Nephron (organoid): ENCODE measurements around the gene HMGB1.
"Not testable (repeated sequence)": the region's sequence is repeated elsewhere in the genome, so short reads cannot be mapped to it uniquely, and the experiment has no call there.

Experiments
- H3K27ac Mint-ChIP-seq, 3 experiments: 2 replicates each; pipeline ENCODE4 v1.8.0; 2020; ENCODE audit warnings: mixed read lengths in 3 of 3, mild to moderate bottlenecking in 2 of 3, moderate library complexity in 1 of 3
- H3K27me3 Mint-ChIP-seq: 2 replicates; pipeline ENCODE4 v1.8.0; 2021; ENCODE audit warnings: low read depth, mild to moderate bottlenecking, moderate library complexity, mixed read lengths
- H3K36me3 Mint-ChIP-seq: 2 replicates; pipeline ENCODE4 v1.8.0; 2020; ENCODE audit warnings: low read depth, mixed read lengths
- H3K4me1 Mint-ChIP-seq: 2 replicates; pipeline ENCODE4 v1.8.0; 2020; ENCODE audit warnings: mixed read lengths
- H3K4me3 Mint-ChIP-seq, 3 experiments: 2 replicates each; pipeline ENCODE4 v1.8.0; 2020; ENCODE audit warnings: mild to moderate bottlenecking in 3 of 3, mixed read lengths in 3 of 3, moderate library complexity in 2 of 3
- H3K9me3 Mint-ChIP-seq: 2 replicates; pipeline ENCODE4 v1.8.0; 2020; ENCODE audit warnings: mixed read lengths
- CTCF ChIP-seq, 3 experiments: fragments of 200-600 bp; sonication (generic); IDR thresholded peaks; one replicate each; pipeline ENCODE4 v1.5.0; 2021; ENCODE audit warnings: antibody characterized with exemption in 3 of 3; ENCODE audit not compliant: unreplicated experiment in 3 of 3

Gene HMGB1

GRCh38 chr13:30454991-30455390, 10.7 kb downstream of the HMGB1 start:
- H3K4me1 Mint-ChIP-seq = peaks cover 5% of the 10 kb centered on the region
- no peak for TF ChIP-seq CTCF (IDR thresholded peaks at IDR 0.05; ENCODE audit: unreplicated experiment in 3 of 3)

GRCh38 chr13:30453727-30454126, 12.0 kb downstream of the HMGB1 start:
- no peak overlapping the region for H3K4me3 Mint-ChIP-seq
- no peaks in the 10 kb centered on the region for H3K9me3 Mint-ChIP-seq

More at GRCh38 chr13:30454991-30455390, 10.7 kb downstream of the HMGB1 start:
- H3K9me3 Mint-ChIP-seq = no peaks in the 10 kb centered on the region
- H3K27ac Mint-ChIP-seq = no peak overlapping the region
- no peaks in the 10 kb centered on the region for H3K27me3 Mint-ChIP-seq
- H3K36me3 Mint-ChIP-seq = peaks cover 24% of the 10 kb centered on the region
- H3K4me3 Mint-ChIP-seq = no peak overlapping the region

GRCh38 chr13:30451476-30451875, 14.3 kb downstream of the HMGB1 start:
- H3K4me1 Mint-ChIP-seq, H3K4me3 Mint-ChIP-seq, H3K27me3 Mint-ChIP-seq, H3K36me3 Mint-ChIP-seq, H3K9me3 Mint-ChIP-seq, H3K27ac Mint-ChIP-seq: not testable (repeated sequence)

More at GRCh38 chr13:30453727-30454126, 12.0 kb downstream of the HMGB1 start:
- no peak for TF ChIP-seq CTCF (IDR thresholded peaks at IDR 0.05; ENCODE audit: unreplicated experiment in 3 of 3)
- Mint-ChIP-seq H3K4me1 (peaks cover 5% of the 10 kb centered on the region), H3K27me3 (no peaks in the 10 kb centered on the region), H3K36me3 (peaks cover 12% of the 10 kb centered on the region), H3K27ac (no peak overlapping the region)

- no peak for TF ChIP-seq CTCF (IDR thresholded peaks at IDR 0.05; ENCODE audit: unreplicated experiment in 3 of 3)
- H3K9me3 Mint-ChIP-seq = no peaks in the 10 kb centered on the region
- H3K27ac Mint-ChIP-seq = no peak overlapping the region
- H3K4me1 Mint-ChIP-seq = peaks cover 13% of the 10 kb centered on the region
- H3K4me3 Mint-ChIP-seq = no peak overlapping the region
- H3K36me3 Mint-ChIP-seq = no peaks in the 10 kb centered on the region
- peaks cover 7% of the 10 kb centered on the region for H3K27me3 Mint-ChIP-seq
These were observed 15.7 kb downstream of the HMGB1 start for GRCh38 chr13:30450066-30450465.

GRCh38 chr13:30448441-30448840, 17.3 kb downstream of the HMGB1 start:
- H3K4me3 Mint-ChIP-seq = no peak overlapping the region
- H3K36me3 Mint-ChIP-seq = no peaks in the 10 kb centered on the region
- no peaks in the 10 kb centered on the region for H3K9me3 Mint-ChIP-seq
- peaks cover 13% of the 10 kb centered on the region for H3K4me1 Mint-ChIP-seq
- no peak overlapping the region for H3K27ac Mint-ChIP-seq
- H3K27me3 Mint-ChIP-seq = peaks cover 18% of the 10 kb centered on the region
- no peak for TF ChIP-seq CTCF (IDR thresholded peaks at IDR 0.05; ENCODE audit: unreplicated experiment in 3 of 3)

GRCh38 chr13:30446126-30446500, 19.6 kb downstream of the HMGB1 start:
- H3K36me3 Mint-ChIP-seq = no peaks in the 10 kb centered on the region
- no peaks in the 10 kb centered on the region for H3K9me3 Mint-ChIP-seq
- no peak for TF ChIP-seq CTCF (IDR thresholded peaks at IDR 0.05; ENCODE audit: unreplicated experiment in 3 of 3)
- H3K4me1 Mint-ChIP-seq = peaks cover 13% of the 10 kb centered on the region
- H3K4me3 Mint-ChIP-seq = peak overlapping the region; percentile 51 to 67 (median 61)
- peak overlapping the region; percentile 62 to 90 (median 74) for H3K27ac Mint-ChIP-seq
- peaks cover 18% of the 10 kb centered on the region for H3K27me3 Mint-ChIP-seq
